CD14-positive monocyte (primary cell): ENCODE results near the gene ZFP91. TPM values are rescaled to one million over a fixed set of nuclear protein-coding genes. Genes with fewer than 3 reads are reported as not detected.

ENCODE experiments used
- DNase-seq, 3 donors: peaks; one replicate each; pipeline ENCODE4 v3.0.0-alpha.2; 2011 to 2022
- H2AFZ ChIP-seq: 2 replicates; pipeline ENCODE4 v1.6.0; 2012; ENCODE audit warnings: mild to moderate bottlenecking, low read depth, low read length, inconsistent platforms; ENCODE audit not compliant: insufficient read depth, poor library complexity, severe bottlenecking
- H3K27ac ChIP-seq, 2 donors: 1 replicate in 1 of 2; 2 replicates in 1 of 2; pipeline ENCODE4 v1.5.1; 2012 to 2013; ENCODE audit warnings: low read length in 2 of 2, control low read depth in 1 of 2, inconsistent platforms in 1 of 2, low read depth in 1 of 2, mild to moderate bottlenecking in 1 of 2
- H3K27me3 ChIP-seq, 2 donors: one replicate each; pipeline versions ENCODE4 v1.6.0 to v1.6.1; 2011 to 2013; ENCODE audit warnings: low read length in 2 of 2; ENCODE audit not compliant: control insufficient read depth in 2 of 2, insufficient read depth in 2 of 2
- H3K36me3 ChIP-seq, 2 donors: replicated peaks in 1 of 2; 1 replicate in 1 of 2; 2 replicates in 1 of 2; pipeline versions ENCODE4 v1.5.1 to v1.6.1; 2012 to 2013; ENCODE audit warnings: low read length in 2 of 2, control low read depth in 1 of 2, inconsistent platforms in 1 of 2, mild to moderate bottlenecking in 1 of 2; ENCODE audit not compliant: insufficient read depth in 2 of 2, control insufficient read depth in 1 of 2
- H3K4me1 ChIP-seq, 2 donors: 1 replicate in 1 of 2; 2 replicates in 1 of 2; pipeline versions ENCODE4 v1.5.1 to v1.6.1; 2012 to 2013; ENCODE audit warnings: low read length in 2 of 2, control low read depth in 1 of 2, inconsistent platforms in 1 of 2, mild to moderate bottlenecking in 1 of 2, moderate library complexity in 1 of 2; ENCODE audit not compliant: insufficient read depth in 2 of 2, control insufficient read depth in 1 of 2
- H3K4me2 ChIP-seq: replicated peaks from 2 replicates; pipeline ENCODE3; 2012; ENCODE audit warnings: low read length, moderate library complexity, mild to moderate bottlenecking; ENCODE audit not compliant: poor library complexity, severe bottlenecking; ENCODE audit errors: extremely low read depth
- H3K4me3 ChIP-seq, 3 experiments: fragments of 200-600 bp in 1 of 3; sonication (generic) in 1 of 3; replicated peaks in 1 of 3; 1 replicate in 2 of 3; 2 replicates in 1 of 3; pipeline ENCODE4 v1.5.1; 2011 to 2013; ENCODE audit warnings: low read length in 3 of 3, mild to moderate bottlenecking in 3 of 3, control low read depth in 2 of 3, low read depth in 2 of 3, inconsistent platforms in 1 of 3, moderate library complexity in 1 of 3
- H3K79me2 ChIP-seq: 2 replicates; pipeline ENCODE4 v1.6.0; 2012; ENCODE audit warnings: mild to moderate bottlenecking, control low read depth, inconsistent platforms, low read length, moderate library complexity; ENCODE audit not compliant: insufficient read depth
- H3K9ac ChIP-seq: 2 replicates; pipeline ENCODE4 v1.6.0; 2017; ENCODE audit warnings: low read length, mild to moderate bottlenecking; ENCODE audit not compliant: insufficient read depth, poor library complexity, severe bottlenecking
- H3K9me3 ChIP-seq, 2 donors: replicated peaks in 1 of 2; 1 replicate in 1 of 2; 2 replicates in 1 of 2; pipeline versions ENCODE4 v1.5.1 to v1.6.1; 2012 to 2013; ENCODE audit warnings: low read length in 2 of 2, control low read depth in 1 of 2; ENCODE audit not compliant: control insufficient read depth in 1 of 2, insufficient read depth in 1 of 2
- H4K20me1 ChIP-seq: 2 replicates; pipeline ENCODE4 v1.6.0; 2012; ENCODE audit warnings: mild to moderate bottlenecking, low read length, control low read depth, moderate library complexity; ENCODE audit not compliant: insufficient read depth
- H3K27ac Mint-ChIP-seq, 7 donors: one replicate each; pipeline ENCODE4 v1.8.0; 2020; ENCODE audit warnings: mild to moderate bottlenecking in 7 of 7, mixed read lengths in 7 of 7, moderate library complexity in 6 of 7, inconsistent platforms in 2 of 7
- H3K27me3 Mint-ChIP-seq, 3 donors: one replicate each; pipeline ENCODE4 v1.8.0; 2021 to 2022; ENCODE audit warnings: low read depth in 3 of 3, mild to moderate bottlenecking in 3 of 3, mixed read lengths in 3 of 3, moderate library complexity in 3 of 3, inconsistent platforms in 1 of 3
- H3K36me3 Mint-ChIP-seq, 2 donors: one replicate each; pipeline ENCODE4 v1.8.0; 2020; ENCODE audit warnings: mixed read lengths in 2 of 2, inconsistent platforms in 1 of 2, mild to moderate bottlenecking in 1 of 2
- H3K4me1 Mint-ChIP-seq: one replicate; pipeline ENCODE4 v1.8.0; 2020; ENCODE audit warnings: mild to moderate bottlenecking, mixed read lengths
- H3K4me3 Mint-ChIP-seq, 2 donors: one replicate each; pipeline ENCODE4 v1.8.0; 2020; ENCODE audit warnings: mild to moderate bottlenecking in 2 of 2, mixed read lengths in 2 of 2, moderate library complexity in 1 of 2
- H3K9me3 Mint-ChIP-seq, 7 donors: one replicate each; pipeline ENCODE4 v1.8.0; 2020 to 2022; ENCODE audit warnings: mixed read lengths in 7 of 7, mild to moderate bottlenecking in 6 of 7, moderate library complexity in 6 of 7, inconsistent platforms in 2 of 7
- CTCF ChIP-seq: fragments of 200-600 bp; IDR thresholded peaks from one replicate; pipeline ENCODE4 v1.8.0; 2022; ENCODE audit warnings: antibody characterized with exemption, mild to moderate bottlenecking
- WGBS: methylation state at CpG from one replicate; pipeline ENCODE4 v1.1.5; 2013; ENCODE audit warnings: missing lambda C conversion rate; ENCODE audit not compliant: insufficient coverage; 5-methylcytosine and 5-hydroxymethylcytosine counted together
- intact Hi-C, 2 donors: fragments of 100-400 bp; cut with micrococcal nuclease; formaldehyde crosslinking; loops; one replicate each; pipeline versions ENCODE4 v1.15.0 to v1.15.1; 2023
- polyA plus RNA-seq, 3 donors: library from polyadenylated mRNA; depleted of rRNA in 1 of 3; unstranded in 2 of 3; stranded (reverse) in 1 of 3; fragments of 300-500 nt in 2 of 3; fragments of >200 nt in 1 of 3; fragmentation: Illumina TruSeq in 2 of 3; gene quantifications; 1 replicate in 2 of 3; 2 replicates in 1 of 3; pipeline ENCODE4 v1.2.3, GENCODE V29; 2012 to 2021

ZFP91 gene
- polyA plus RNA-seq, 3 donors: 8.0 to 15.8 (median 8.3) TPM

- intact Hi-C loops: no loop called here
- peaks cover 3% of the 10 kb centered on the region for H3K4me1 Mint-ChIP-seq
- H3K36me3 Mint-ChIP-seq: peaks cover 32 to 55% of the 10 kb centered on the region in 2 donors
- H3K9ac ChIP-seq: no peak overlapping the region
- H3K4me3 ChIP-seq: no peak overlapping the region
- WGBS: 100% methylated on average over 1 of the region's 4 CpGs
- no peak for DNase-seq
- peaks cover 100% of the 10 kb centered on the region for H3K79me2 ChIP-seq
- H3K27ac Mint-ChIP-seq: no peak overlapping the region
- H3K4me2 ChIP-seq: no peak overlapping the region
- peaks cover 10 to 88% of the 10 kb centered on the region in 2 donors for H3K36me3 ChIP-seq
- no peak overlapping the region for H2AFZ ChIP-seq
- H3K27me3 Mint-ChIP-seq: no peaks in the 10 kb centered on the region
- H3K4me3 Mint-ChIP-seq: no peak overlapping the region
- TF ChIP-seq CTCF: no peak
- peaks cover 99% of the 10 kb centered on the region for H4K20me1 ChIP-seq
- no peaks in the 10 kb centered on the region for H3K9me3 Mint-ChIP-seq
- H3K9me3 ChIP-seq: no peaks in the 10 kb centered on the region
- no peak overlapping the region for H3K27ac ChIP-seq
- H3K27me3 ChIP-seq: no peaks in the 10 kb centered on the region
- no peaks in the 10 kb centered on the region for H3K4me1 ChIP-seq
Measured at GRCh38 chr11:58594826-58595225, 16.0 kb downstream of the ZFP91 start.

- peaks cover 99% of the 10 kb centered on the region for H4K20me1 ChIP-seq
- Mint-ChIP-seq H3K27me3 (no peaks in the 10 kb centered on the region), H3K36me3 (peaks cover 30 to 49% of the 10 kb centered on the region in 2 donors), H3K9me3 (no peaks in the 10 kb centered on the region), H3K4me1 (peaks cover 8% of the 10 kb centered on the region), H3K4me3 (no peak overlapping the region), H3K27ac (no peak overlapping the region)
- H3K27me3 ChIP-seq: no peaks in the 10 kb centered on the region
- TF ChIP-seq CTCF: no peak
- no peak overlapping the region for H3K4me3 ChIP-seq
- H3K79me2 ChIP-seq: peaks cover 100% of the 10 kb centered on the region
- no peak for DNase-seq
- no peak overlapping the region for H3K4me2 ChIP-seq
- no peak overlapping the region for H3K27ac ChIP-seq
- H3K36me3 ChIP-seq: peaks cover 10 to 75% of the 10 kb centered on the region in 2 donors
- no peaks in the 10 kb centered on the region for H3K4me1 ChIP-seq
- H3K9ac ChIP-seq: no peak overlapping the region
- H3K9me3 ChIP-seq: no peaks in the 10 kb centered on the region
- WGBS: no CpG with 5 or more reads among the region's 3 CpGs
- H2AFZ ChIP-seq: no peak overlapping the region
- intact Hi-C loops: no loop called here
Measured at GRCh38 chr11:58596621-58597020, 17.8 kb downstream of the ZFP91 start.
